ENCODE results near the gene PTGR1. TPM values are rescaled to one million over a fixed set of nuclear protein-coding genes. Genes with fewer than 3 reads are reported as not detected.
A peak's percentile ranks its signal among the peaks of the same experiment; 100 is the strongest.

Gene PTGR1
- total RNA-seq, 3 donors from 2014 or later: 30.0 to 87.1 (median 68.2) TPM

GRCh38 chr9:111524731-111525055, 74.8 kb downstream of the PTGR1 start:
- TF ChIP-seq POLR2A (IDR thresholded peaks at IDR 0.05): no peak
- Histone ChIP-seq H3K9me3 (no peaks in the 10 kb centered on the region), H3K4me1 (no peaks in the 10 kb centered on the region), H3K27me3 (no peaks in the 10 kb centered on the region), H3K36me3 (no peaks in the 10 kb centered on the region), H3K27ac (peak overlapping the region in 1 of 2 donors; percentile 78), H3K4me3 (peak overlapping the region; percentile 81 to 88 (median 86))
- intact Hi-C loops (cut with DNase I; ENCODE audit: low total_unique reads): no loop called here
- DNase-seq (ENCODE audit: low spot score in 2 of 2): no peak

GRCh38 chr9:111516061-111516465, 83.4 kb downstream of the PTGR1 start:
- Histone ChIP-seq H3K4me1 (no peaks in the 10 kb centered on the region), H3K4me3 (no peak overlapping the region), H3K36me3 (no peaks in the 10 kb centered on the region), H3K27ac (no peak overlapping the region), H3K9me3 (no peaks in the 10 kb centered on the region), H3K27me3 (no peaks in the 10 kb centered on the region)
- DNase-seq (ENCODE audit: low spot score in 2 of 2): no peak
- intact Hi-C loops (cut with DNase I; ENCODE audit: low total_unique reads): no loop called here
- TF ChIP-seq CTCF (IDR thresholded peaks at IDR 0.05) (no peak), POLR2AphosphoS5 (IDR thresholded peaks at IDR 0.05) (no peak), POLR2A (IDR thresholded peaks at IDR 0.05) (no peak)

- Histone ChIP-seq H3K4me3 (no peak overlapping the region), H3K27ac (no peak overlapping the region), H3K4me1 (no peaks in the 10 kb centered on the region), H3K9me3 (no peaks in the 10 kb centered on the region), H3K27me3 (no peaks in the 10 kb centered on the region), H3K36me3 (no peaks in the 10 kb centered on the region)
- DNase-seq (ENCODE audit: low spot score in 2 of 2): no peak
- TF ChIP-seq POLR2AphosphoS5 (IDR thresholded peaks at IDR 0.05) (no peak), CTCF (IDR thresholded peaks at IDR 0.05) (no peak), POLR2A (IDR thresholded peaks at IDR 0.05) (no peak)
- intact Hi-C loops (cut with DNase I; ENCODE audit: low total_unique reads): no loop called here
These were observed 84.5 kb downstream of the PTGR1 start for GRCh38 chr9:111514967-111515366.

Other genes starting within 250 kb of the PTGR1 start
- 100 to 1,000 TPM in 1 of 3 donors, 10 to 100 TPM in 2; 91.6 to 159 (median 94.1) TPM for gene ECPAS, start 115.3 kb downstream of the PTGR1 start, total RNA-seq
- 10 to 100 TPM in 2 of 3 donors, 1 to 10 TPM in 1; 5.9 to 24.9 (median 16.4) TPM for gene ZNF483, start 74.5 kb downstream of the PTGR1 start, total RNA-seq
- 10 to 100 TPM; 10.5 to 13.0 (median 11.7) TPM for gene DNAJC25, start 31.7 kb upstream of the PTGR1 start, total RNA-seq
- 10 to 100 TPM; 53.4 to 95.7 (median 91.4) TPM for gene GNG10, start 62.0 kb upstream of the PTGR1 start, total RNA-seq
- gene SHOC1, start 195.3 kb upstream of the PTGR1 start, total RNA-seq: under 1 TPM in 1 of 3 donors, not detected in 2; 0.33 TPM

All from breast epithelium (tissue), 4 donors.